K562 (cell line): Measurements from ENCODE around the gene IL12RB1. TPM values are rescaled to one million over a fixed set of nuclear protein-coding genes. Genes with fewer than 3 reads are reported as not detected.

Source experiments
- ATF7 ChIP-seq: fragments of 450-650 bp; IDR thresholded peaks from 2 replicates; pipeline ENCODE4 v1.7.1; 2014; ENCODE audit warnings: mild to moderate bottlenecking, moderate library complexity
- BRD9 ChIP-seq: fragments of 450-650 bp; IDR thresholded peaks from 2 replicates; pipeline ENCODE4 v1.6.1; 2018; ENCODE audit warnings: low read depth; ENCODE audit not compliant: partially characterized antibody
- DMBX1 ChIP-seq: fragments of 250-450 bp; sonication (Bioruptor Pico); IDR thresholded peaks from 2 replicates; pipeline ENCODE4 v1.8.0; 2022; ENCODE audit warnings: inconsistent platforms, mild to moderate bottlenecking, moderate library complexity, borderline replicate concordance
- HLTF ChIP-seq: fragments of 450-650 bp; IDR thresholded peaks from 2 replicates; pipeline ENCODE4 v1.6.1; 2016
- HNRNPLL ChIP-seq: fragments of 200-400 bp; formaldehyde crosslinking; IDR thresholded peaks from 2 replicates; pipeline ENCODE4 v1.6.1; 2017; ENCODE audit warnings: low read length, low read depth, mild to moderate bottlenecking; ENCODE audit not compliant: poor library complexity, severe bottlenecking
- JUNB ChIP-seq: fragments of 450-650 bp; formaldehyde crosslinking; conservative IDR thresholded peaks from 2 replicates; pipeline ENCODE4 v1.4.0; 2020; ENCODE audit warnings: mild to moderate bottlenecking
- MEF2D ChIP-seq: conservative IDR thresholded peaks from 2 replicates; pipeline ENCODE4 v1.6.1; 2016; ENCODE audit warnings: low read depth, missing genetic modification characterization, missing compliant biosample characterization
- MNT ChIP-seq, 2 experiments: fragments of 450-650 bp; conservative IDR thresholded peaks; 2 replicates each; pipeline ENCODE4 v1.6.1; 2017; ENCODE audit warnings: mild to moderate bottlenecking in 2 of 2, moderate library complexity in 2 of 2
- POLR2AphosphoS5 ChIP-seq: IDR thresholded peaks from 2 replicates; pipeline ENCODE4 v1.6.1; 2011; ENCODE audit warnings: mild to moderate bottlenecking, low read depth, low read length, moderate library complexity; ENCODE audit not compliant: control insufficient read depth, insufficient read depth
- POU5F1 ChIP-seq: fragments of 150-350 bp; IDR thresholded peaks from 2 replicates; pipeline ENCODE4 v1.6.1; 2014; ENCODE audit warnings: borderline replicate concordance, low read length, low read depth, mild to moderate bottlenecking; ENCODE audit not compliant: partially characterized antibody
- PURB ChIP-seq: sonication (generic); formaldehyde crosslinking; IDR thresholded peaks from 2 replicates; pipeline ENCODE4 v1.9.0; 2021; ENCODE audit warnings: low read depth, mild to moderate bottlenecking, missing genetic modification reagents
- SFPQ ChIP-seq: fragments of 200-400 bp; formaldehyde crosslinking; IDR thresholded peaks from 2 replicates; pipeline ENCODE4 v1.6.1; 2017; ENCODE audit warnings: mild to moderate bottlenecking, low read depth, low read length, moderate library complexity
- SP2 ChIP-seq: IDR thresholded peaks from 2 replicates; pipeline ENCODE4 v1.6.1; 2011; ENCODE audit warnings: mild to moderate bottlenecking, low read depth, low read length, moderate library complexity; ENCODE audit not compliant: poor library complexity, severe bottlenecking; ENCODE audit errors: extremely low read depth
- TRIM24 ChIP-seq, 2 experiments: fragments of 450-650 bp; IDR thresholded peaks; 2 replicates each; pipeline ENCODE4 v1.6.1; 2016
- ZBED1 ChIP-seq: IDR thresholded peaks from 2 replicates; pipeline ENCODE4 v1.6.1; 2014
- ZFP30 ChIP-seq: fragments of 250-450 bp; sonication (Bioruptor Pico); IDR thresholded peaks from 2 replicates; pipeline ENCODE4 v1.8.0; 2022; ENCODE audit warnings: moderate library complexity, mild to moderate bottlenecking, inconsistent platforms, borderline replicate concordance
- ZNF175 ChIP-seq: fragments of 200-800 bp; sonication (Bioruptor generic); IDR thresholded peaks from 2 replicates; pipeline ENCODE4 v1.6.1; 2016; ENCODE audit warnings: low read depth, mild to moderate bottlenecking, missing genetic modification characterization, missing compliant biosample characterization
- ZNF561 ChIP-seq: fragments of 450-650 bp; formaldehyde crosslinking; conservative IDR thresholded peaks from 2 replicates; pipeline ENCODE4 v1.4.0; 2020; ENCODE audit warnings: mild to moderate bottlenecking, moderate library complexity
- ZNF583 ChIP-seq: fragments of 250-450 bp; sonication (Bioruptor Pico); IDR thresholded peaks from 2 replicates; pipeline ENCODE4 v1.4.0; 2020
- polyA plus RNA-seq, 8 experiments: library from polyadenylated mRNA; depleted of rRNA in 4 of 8; stranded (reverse) in 5 of 8; unstranded in 3 of 8; fragments of >200 nt; fragmentation: Nextera tagmentation in 2 of 8; fragmentation: Illumina TruSeq in 1 of 8; extraction: Ambion mirVana in 2 of 8; extraction: Trizol in 1 of 8; gene quantifications; 2 replicates each; pipeline versions ENCODE4 v1.2.1 to v1.2.3, GENCODE V29; 2011 to 2014; ENCODE audit warnings: inconsistent platforms in 1 of 8, missing spikeins in 1 of 8
- total RNA-seq, 7 experiments: library from RNA; depleted of rRNA in 6 of 7; stranded (reverse); fragments of >200 nt in 6 of 7; fragmentation: Illumina TruSeq in 2 of 7; extraction: Trizol in 2 of 7; gene quantifications; 2 replicates each; pipeline versions ENCODE4 v1.2.1 to v1.2.3, GENCODE V29; 2011 to 2021; ENCODE audit warnings: low replicate concordance in 1 of 7
- TF ChIP-seq, protein P1 (sequence below): fragments of 250-450 bp; sonication (Bioruptor Pico); IDR thresholded peaks from 2 replicates; pipeline ENCODE4 v1.4.0; 2020; ENCODE audit warnings: mild to moderate bottlenecking

The IL12RB1 gene
- total and polyA plus RNA-seq, 9 of the 15 experiments (the other 6 are each of a cell fraction or from before 2014, with no cell fraction given), result 0.04 to 0.07 (median 0.06) TPM; not detected in 5

DNA sequence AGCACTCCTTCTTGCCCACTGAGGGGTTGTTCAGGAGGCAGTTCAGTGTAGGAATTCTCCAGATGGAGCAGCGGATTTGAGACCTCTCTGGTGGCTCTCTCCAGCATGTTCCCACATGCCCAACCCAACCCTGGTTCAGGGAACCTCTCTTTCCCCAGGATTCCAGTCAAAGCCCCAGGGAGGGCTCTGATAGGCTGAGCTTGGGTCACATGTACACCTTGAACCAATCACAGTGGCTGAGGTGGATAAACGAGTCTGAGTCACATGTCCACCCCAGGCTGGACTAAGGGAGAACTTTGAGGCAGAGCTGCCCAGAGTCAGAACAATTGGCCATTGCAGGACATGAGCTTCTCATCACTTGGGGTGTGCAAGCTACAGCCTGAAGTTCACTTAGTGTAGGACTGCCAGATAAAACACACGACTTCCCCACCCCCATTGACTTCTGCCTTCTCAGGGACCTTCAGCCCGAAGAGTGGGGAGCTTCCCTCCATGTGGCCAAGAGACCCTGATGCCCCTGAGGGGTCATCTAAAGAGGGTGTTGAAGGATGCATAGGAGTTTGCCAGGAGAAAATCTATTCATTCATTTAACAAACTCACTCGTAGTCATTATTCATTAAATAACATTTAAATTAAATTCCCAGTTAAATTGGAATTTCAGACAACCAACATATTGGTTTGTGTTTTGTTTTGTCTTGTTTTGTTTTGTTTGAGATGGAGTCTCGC, 6.9 kb upstream of the IL12RB1 start (continued):
- TF ChIP-seq SFPQ (no peak), ZNF175 (CRISPR knock-in tag) (no peak; the same call in 1 of the 2 replicates), HLTF (no peak), PURB (CRISPR knock-in tag) (no peak), JUNB (CRISPR knock-in tag) (no peak), DMBX1 (peak; percentile 52; the same call in 1 of the 2 replicates), ZNF561 (CRISPR knock-in tag) (no peak), HNRNPLL (no peak), ZBED1 (no peak), POLR2AphosphoS5 (no peak), ATF7 (no peak), MEF2D (no peak), SP2 (no peak), MNT (conservative IDR thresholded peaks at IDR 0.05) (no peak; a peak in 1 of 4 replicates), ZNF583 (CRISPR knock-in tag) (0 out of 2 replicates have a peak, but pooled peaks have one; percentile 73), POU5F1 (no peak), ZFP30 (CRISPR knock-in tag) (no peak), BRD9 (no peak), TRIM24 (IDR thresholded peaks at IDR 0.05) (no peak)
- TF ChIP-seq, protein P1, sequence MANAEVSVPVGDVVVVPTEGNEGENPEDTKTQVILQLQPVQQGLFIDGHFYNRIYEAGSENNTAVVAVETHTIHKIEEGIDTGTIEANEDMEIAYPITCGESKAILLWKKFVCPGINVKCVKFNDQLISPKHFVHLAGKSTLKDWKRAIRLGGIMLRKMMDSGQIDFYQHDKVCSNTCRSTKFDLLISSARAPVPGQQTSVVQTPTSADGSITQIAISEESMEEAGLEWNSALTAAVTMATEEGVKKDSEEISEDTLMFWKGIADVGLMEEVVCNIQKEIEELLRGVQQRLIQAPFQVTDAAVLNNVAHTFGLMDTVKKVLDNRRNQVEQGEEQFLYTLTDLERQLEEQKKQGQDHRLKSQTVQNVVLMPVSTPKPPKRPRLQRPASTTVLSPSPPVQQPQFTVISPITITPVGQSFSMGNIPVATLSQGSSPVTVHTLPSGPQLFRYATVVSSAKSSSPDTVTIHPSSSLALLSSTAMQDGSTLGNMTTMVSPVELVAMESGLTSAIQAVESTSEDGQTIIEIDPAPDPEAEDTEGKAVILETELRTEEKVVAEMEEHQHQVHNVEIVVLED (CRISPR knock-in tag), result no peak
